NCI-H146 treated with DMSO at 0.1 percent for 48 hours (cell line): ENCODE data around the gene FBXW4.

Experiments
- DNase-seq: peaks from one replicate; lab custom pipeline; 2025; ENCODE audit not compliant: unreplicated experiment; lab: John Stamatoyannopoulos, UW

The FBXW4 gene

GRCh38 chr10:101696632-101697031, 1.7 kb upstream of the FBXW4 start:
- DNase-seq: no peak

GRCh38 chr10:101695404-101695890, 477 bp upstream of the FBXW4 start:
- DNase-seq: no peak

GRCh38 chr10:101693978-101694673, 844 bp downstream of the FBXW4 start:
- DNase-seq: peak; percentile 59

GRCh38 chr10:101693651-101693977, 1.4 kb downstream of the FBXW4 start:
- DNase-seq: peak; percentile 59

- DNase-seq: no peak
These were observed 3.9 kb downstream of the FBXW4 start for GRCh38 chr10:101691081-101691480.

- no peak for DNase-seq
These were observed 4.5 kb downstream of the FBXW4 start for GRCh38 chr10:101690461-101690860.

- DNase-seq: no peak
These were observed 7.8 kb downstream of the FBXW4 start for GRCh38 chr10:101687071-101687658.

- DNase-seq: no peak
These were observed 8.6 kb downstream of the FBXW4 start for GRCh38 chr10:101686133-101686925.

DNA sequence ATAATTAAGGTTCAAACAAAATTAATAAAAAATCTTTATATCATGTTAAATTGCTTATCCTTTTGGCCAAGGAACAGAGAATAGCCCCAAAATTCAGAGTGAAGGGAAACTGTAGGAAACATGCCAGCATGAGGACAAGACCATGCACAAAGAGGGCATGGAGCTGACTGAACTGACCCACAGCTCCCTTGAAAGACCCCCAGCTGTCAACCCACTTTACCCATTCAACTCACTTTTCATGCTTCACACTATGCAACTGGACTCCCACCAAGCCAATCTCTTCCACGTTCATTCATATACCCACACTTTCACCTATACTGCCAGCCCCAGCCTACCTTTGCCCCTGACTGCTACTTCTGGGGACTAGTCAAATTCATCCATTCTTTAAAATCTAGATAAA, 10.2 kb downstream of the FBXW4 start:
- DNase-seq: no peak

DNA sequence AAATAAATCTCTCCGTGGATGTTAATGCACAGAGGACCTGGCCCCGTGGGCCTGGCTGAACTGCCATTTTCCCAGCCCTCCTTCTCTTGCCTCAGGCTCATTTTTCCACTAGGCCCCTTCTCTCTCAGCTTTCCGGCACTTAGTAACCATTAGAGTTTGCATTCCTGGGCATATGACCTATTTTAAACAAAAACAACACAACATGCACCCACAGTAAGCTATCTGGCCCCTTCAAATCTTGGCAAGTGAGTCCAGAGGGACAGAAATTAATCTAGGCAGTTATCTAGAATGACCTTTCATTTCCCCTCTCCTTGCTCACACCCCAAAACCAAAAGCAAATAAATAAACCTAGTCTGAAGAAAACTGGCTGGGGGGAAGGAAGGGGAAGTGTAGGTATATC, 11.7 kb downstream of the FBXW4 start:
- no peak for DNase-seq

DNA sequence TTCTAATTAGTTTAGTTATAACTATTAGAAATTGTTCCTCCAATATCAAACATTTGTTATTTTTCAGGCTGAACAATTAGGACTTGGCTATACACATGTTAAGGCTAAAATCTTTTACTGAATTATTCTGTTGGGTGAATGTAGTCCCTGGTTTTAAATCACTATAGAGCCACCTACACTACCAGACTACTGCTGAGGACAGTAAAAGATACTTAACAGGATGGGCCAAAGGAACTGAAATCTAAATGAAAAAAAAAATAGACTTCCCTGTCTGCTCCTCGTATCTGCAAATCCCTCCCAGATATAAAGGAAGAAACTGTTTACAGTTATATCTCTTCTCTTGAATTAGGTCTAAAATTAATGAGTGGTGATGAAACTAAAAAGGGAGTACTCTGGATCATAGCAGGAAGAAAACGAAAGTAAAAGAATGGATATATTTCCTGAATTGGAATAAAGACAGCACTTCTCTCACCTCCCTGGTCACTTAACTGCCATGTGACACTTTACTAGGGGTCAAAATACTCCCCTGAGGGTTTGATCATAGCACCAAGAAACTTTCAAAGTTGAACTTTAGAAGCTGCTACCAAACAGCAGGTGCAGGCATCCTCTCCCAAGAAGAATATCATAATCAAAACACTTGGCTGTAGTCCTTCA, 12.7 kb downstream of the FBXW4 start:
- DNase-seq: no peak

- DNase-seq: no peak
These were observed 18.4 kb downstream of the FBXW4 start for GRCh38 chr10:101676565-101676964.

DNA sequence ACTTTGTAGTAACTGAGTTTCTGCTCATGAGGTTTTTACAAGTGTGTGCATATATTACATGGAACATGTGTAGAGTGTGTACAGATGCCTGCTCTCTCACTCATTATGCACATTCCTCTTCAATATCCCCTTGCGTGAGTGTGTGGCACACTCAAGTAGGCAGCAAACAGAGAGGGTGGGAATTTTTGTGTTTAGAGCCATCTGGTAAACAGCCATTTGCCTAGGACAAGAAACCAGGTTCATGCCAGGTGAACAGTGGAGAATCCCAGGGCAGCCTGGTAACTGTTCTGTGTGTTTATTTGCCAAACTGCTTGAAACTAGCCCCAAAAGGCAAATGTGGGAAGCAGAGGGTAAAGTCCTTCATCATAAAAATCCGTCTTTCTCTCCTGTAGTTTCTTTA, 19.9 kb downstream of the FBXW4 start:
- no peak for DNase-seq

DNA sequence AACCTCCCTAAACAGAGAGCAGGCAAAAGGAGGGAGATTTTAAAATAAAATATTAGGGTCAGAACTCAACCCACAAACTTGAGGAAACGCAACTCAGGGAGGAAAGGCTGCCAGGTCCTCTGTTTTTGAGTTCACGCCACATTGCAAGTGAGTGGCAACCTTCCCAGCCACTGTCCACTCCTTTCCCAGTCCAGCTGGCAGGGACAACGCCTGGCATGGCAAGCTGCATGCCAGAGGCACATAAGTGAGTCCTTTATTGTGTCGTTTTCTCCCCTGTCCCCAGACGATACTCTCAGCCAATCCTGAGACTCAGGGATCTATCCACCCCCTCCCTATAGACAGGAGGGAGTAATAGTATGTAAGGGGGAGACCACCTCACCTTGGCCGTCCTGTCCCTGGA, 22.4 kb downstream of the FBXW4 start:
- no peak for DNase-seq

DNA sequence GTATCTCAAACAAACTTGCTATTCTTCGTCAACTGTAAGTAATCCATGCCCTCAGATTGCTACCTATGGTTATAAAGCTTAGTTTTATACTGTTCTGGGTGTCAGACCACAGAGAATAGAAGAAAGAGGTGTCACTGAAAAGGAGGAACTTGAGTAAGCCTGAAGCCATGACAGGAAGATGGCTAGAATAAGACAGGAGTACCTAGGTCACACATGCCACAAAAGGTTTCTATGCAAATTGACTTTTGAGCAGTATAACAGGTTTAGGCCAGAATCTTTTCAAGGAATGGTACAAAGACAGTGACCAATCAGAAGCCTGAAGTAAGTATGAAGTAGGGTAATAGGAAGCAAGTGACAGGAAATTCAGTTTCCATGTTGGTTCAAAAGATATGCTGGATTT, 23.5 kb downstream of the FBXW4 start:
- no peak for DNase-seq

GRCh38 chr10:101670635-101671034, 24.3 kb downstream of the FBXW4 start:
- DNase-seq: no peak

DNA sequence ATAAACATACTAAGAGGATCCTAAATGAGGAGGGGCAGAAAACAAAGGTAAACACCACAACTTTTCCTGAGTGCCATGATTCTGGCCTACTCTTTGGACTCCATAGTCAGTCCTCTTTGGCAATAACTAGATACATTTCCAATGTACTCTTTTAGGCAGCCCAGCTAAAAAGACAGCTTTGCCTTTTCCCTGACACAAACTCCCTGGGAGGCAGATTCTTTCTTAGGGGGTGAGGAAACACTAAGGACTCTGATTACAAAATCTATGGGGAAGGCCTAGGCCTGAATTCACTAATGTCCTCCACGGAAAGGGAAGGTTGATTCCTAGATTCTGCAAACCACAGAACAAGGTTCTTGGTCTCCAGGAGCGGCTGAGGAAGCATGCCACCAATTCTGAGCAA, 25.8 kb downstream of the FBXW4 start:
- no peak for DNase-seq

- no peak for DNase-seq
These were observed 26.4 kb downstream of the FBXW4 start for GRCh38 chr10:101668566-101668965.

- no peak for DNase-seq
These were observed 28.9 kb downstream of the FBXW4 start for GRCh38 chr10:101666083-101666482.

DNA sequence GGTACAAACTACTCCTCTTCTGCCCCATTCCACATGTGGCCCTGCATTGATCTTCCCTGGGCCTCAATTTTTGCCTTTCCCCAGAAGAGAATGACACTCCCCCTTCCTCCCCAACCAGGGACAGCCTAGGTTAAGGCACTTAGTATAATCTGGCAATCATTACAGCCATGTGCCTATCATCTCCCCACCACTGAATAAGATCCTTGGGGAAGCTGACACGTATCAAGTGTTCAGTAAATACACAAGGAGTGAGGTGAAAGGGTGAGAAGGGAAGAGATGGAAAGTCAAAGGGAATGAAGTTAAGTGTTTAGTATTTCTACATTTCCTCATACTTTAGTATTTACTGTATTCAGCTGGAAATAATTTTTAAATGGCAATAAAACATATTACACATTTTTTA, 31.9 kb downstream of the FBXW4 start:
- DNase-seq: no peak

GRCh38 chr10:101660256-101660655, 34.7 kb downstream of the FBXW4 start:
- no peak for DNase-seq

- no peak for DNase-seq
These were observed 36.0 kb downstream of the FBXW4 start for GRCh38 chr10:101658975-101659374.
